NB4 (cell line): Measurements from ENCODE around the gene PNLIPRP2.

ENCODE experiments used
- DNase-seq: peaks from one replicate; pipeline ENCODE4 v3.0.0; 2010; ENCODE audit warnings: low read depth
- H3K4me3 ChIP-seq: one replicate; pipeline ENCODE4 v1.5.1; 2011; ENCODE audit warnings: mild to moderate bottlenecking, low read depth, low read length, moderate library complexity
- CTCF ChIP-seq: IDR thresholded peaks from one replicate; pipeline ENCODE4 v1.5.1; 2012; ENCODE audit warnings: low read depth, low read length
- MAX ChIP-seq: IDR thresholded peaks from 2 replicates; pipeline ENCODE4 v1.6.1; 2011; ENCODE audit warnings: low read depth, low read length
- MYC ChIP-seq: IDR thresholded peaks from 2 replicates; pipeline ENCODE4 v1.6.1; 2011; ENCODE audit warnings: low read depth, low read length
- POLR2A ChIP-seq: IDR thresholded peaks from 2 replicates; pipeline ENCODE4 v1.6.1; 2011; ENCODE audit warnings: mild to moderate bottlenecking; ENCODE audit not compliant: insufficient read length; ENCODE audit errors: extremely low read depth

Gene PNLIPRP2

GRCh38 chr10:116626815-116627214, 6.1 kb downstream of the PNLIPRP2 start:
- TF ChIP-seq MAX: no peak
- no peak for TF ChIP-seq MYC
- TF ChIP-seq CTCF: no peak
- TF ChIP-seq POLR2A: no peak
- DNase-seq: no peak
- no peak overlapping the region for H3K4me3 ChIP-seq

GRCh38 chr10:116627386-116627933, 6.7 kb downstream of the PNLIPRP2 start:
- TF ChIP-seq POLR2A: no peak
- no peak for TF ChIP-seq MAX
- no peak for TF ChIP-seq MYC
- no peak overlapping the region for H3K4me3 ChIP-seq
- DNase-seq: no peak

GRCh38 chr10:116629340-116629739, 8.6 kb downstream of the PNLIPRP2 start:
- TF ChIP-seq CTCF (no peak), MAX (no peak), MYC (no peak), POLR2A (no peak)
- no peak for DNase-seq
- H3K4me3 ChIP-seq: no peak overlapping the region

- TF ChIP-seq MAX: no peak
- no peak for TF ChIP-seq POLR2A
- TF ChIP-seq MYC: no peak
- no peak for TF ChIP-seq CTCF
- no peak overlapping the region for H3K4me3 ChIP-seq
- no peak for DNase-seq
These were observed 9.3 kb downstream of the PNLIPRP2 start for GRCh38 chr10:116630020-116630419.

- TF ChIP-seq MYC (no peak), MAX (no peak), POLR2A (no peak), CTCF (no peak)
- no peak for DNase-seq
- H3K4me3 ChIP-seq: no peak overlapping the region
These were observed 11.1 kb downstream of the PNLIPRP2 start for GRCh38 chr10:116631871-116632295.

GRCh38 chr10:116632596-116633215, 12.0 kb downstream of the PNLIPRP2 start:
- no peak overlapping the region for H3K4me3 ChIP-seq
- DNase-seq: no peak
- TF ChIP-seq CTCF: no peak
- TF ChIP-seq MAX: no peak
- TF ChIP-seq MYC: no peak
- TF ChIP-seq POLR2A: no peak
